T-helper 9 cell (primary cell): ENCODE results near the gene MINDY3.
"Not testable (repeated sequence)": the region's sequence is repeated elsewhere in the genome, so short reads cannot be mapped to it uniquely, and the experiment has no call there.

Source experiments
- DNase-seq: peaks from one replicate; pipeline ENCODE4 v3.0.0-alpha.2; 2020

The MINDY3 gene

DNA sequence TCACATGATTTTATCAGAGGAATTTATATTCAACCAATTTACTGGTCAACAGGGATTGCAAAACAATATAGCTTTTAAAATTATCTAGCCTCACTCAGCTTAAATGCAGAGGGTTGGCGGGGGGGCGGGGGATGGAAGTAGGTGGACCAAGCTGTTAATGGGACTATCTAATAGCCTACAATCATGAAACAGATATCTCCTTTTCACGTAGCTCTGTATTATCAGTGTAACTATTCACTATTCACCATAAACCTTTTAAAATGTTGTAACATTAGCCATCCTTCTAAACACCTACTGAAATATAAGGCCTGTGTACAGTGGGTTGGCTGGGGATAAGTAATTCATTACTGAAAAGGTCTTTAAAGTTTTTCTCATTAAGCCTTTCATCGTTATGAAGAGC, 56.2 kb downstream of the MINDY3 start:
- DNase-seq: no peak

- no peak for DNase-seq
Observed at GRCh38 chr10:15802375-15802949, 57.8 kb downstream of the MINDY3 start.

DNA sequence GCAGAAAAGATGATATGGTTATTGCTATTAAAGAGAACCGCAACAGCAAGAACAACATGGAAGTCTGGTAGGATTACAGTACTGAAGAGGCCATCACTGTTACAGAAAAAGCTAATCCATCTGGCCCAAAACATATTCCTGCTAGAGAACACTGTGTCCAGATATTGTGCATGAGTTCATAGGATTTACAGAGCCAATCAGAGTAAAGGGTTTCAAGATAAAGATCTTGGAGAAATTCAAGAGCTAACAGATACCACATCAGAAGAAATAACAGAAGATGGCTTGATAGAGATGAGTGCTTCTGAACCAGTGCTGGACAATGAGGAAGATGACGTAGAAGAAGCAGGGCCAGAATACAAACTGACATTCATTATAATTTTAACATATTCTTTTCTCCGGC, 58.7 kb downstream of the MINDY3 start:
- DNase-seq: no peak

DNA sequence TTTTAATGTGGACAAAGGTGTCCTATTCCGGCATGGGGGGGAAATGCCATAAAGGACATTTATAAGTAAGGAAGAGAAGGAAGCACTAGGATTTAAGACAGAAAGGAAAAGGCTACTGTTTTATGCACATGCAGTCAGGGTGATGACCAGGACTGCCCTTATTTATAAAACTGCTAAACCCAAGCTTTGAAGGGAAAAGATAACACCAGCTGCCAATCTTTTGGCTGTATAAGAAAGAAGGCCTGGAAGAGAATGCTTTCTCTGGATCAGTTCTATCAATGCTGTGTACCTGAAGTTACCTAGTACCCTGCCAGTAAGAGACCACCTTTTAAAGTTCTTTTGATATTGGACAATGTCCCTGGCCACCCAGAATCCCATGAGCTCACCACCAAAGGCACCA, 59.2 kb downstream of the MINDY3 start:
- no peak for DNase-seq

- no peak for DNase-seq
Observed at GRCh38 chr10:15797346-15797745, 63.0 kb downstream of the MINDY3 start.

GRCh38 chr10:15796762-15797161, 63.5 kb downstream of the MINDY3 start:
- no peak for DNase-seq

GRCh38 chr10:15796098-15796759, 64.1 kb downstream of the MINDY3 start:
- no peak for DNase-seq

- no peak for DNase-seq
Observed at GRCh38 chr10:15795036-15795792, 65.1 kb downstream of the MINDY3 start.

DNA sequence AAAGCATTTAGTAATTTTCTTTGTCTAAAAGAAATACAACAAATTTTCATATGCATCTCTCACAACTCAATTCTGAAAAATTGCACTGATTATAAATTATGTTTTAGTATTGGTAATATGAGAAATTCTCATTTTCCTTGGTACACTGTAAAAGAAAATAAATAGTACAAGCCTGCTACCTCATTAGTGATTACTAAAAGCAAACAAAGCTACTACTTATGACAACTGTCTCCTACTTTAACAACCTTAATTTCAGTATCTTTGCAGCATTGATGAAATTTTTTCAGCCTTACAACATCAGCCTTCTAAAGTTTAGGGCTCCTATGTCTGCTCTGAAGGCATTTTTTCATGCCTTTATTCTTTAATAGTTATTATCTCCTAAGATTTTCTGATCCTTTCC, 65.7 kb downstream of the MINDY3 start:
- DNase-seq: no peak

DNA sequence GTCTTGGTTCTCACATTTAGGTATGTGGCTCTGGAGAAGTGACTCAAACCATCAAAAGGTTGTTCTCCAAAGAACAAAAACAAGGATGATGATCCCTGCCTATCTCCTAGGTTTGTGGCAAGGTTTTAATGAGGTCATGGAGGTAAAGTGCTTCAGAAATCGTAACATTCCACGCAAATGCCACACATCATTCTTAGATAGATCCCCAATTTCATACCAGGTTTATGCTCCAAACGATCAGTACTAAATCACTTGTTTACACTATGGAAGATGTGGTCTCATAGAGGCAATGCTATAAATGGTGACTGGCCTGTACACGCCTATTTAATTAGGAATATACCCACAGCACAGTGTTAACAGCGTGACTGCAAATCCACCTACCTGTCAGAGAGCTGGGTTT, 66.6 kb downstream of the MINDY3 start:
- no peak for DNase-seq

- DNase-seq: no peak
Observed at GRCh38 chr10:15792777-15793176, 67.5 kb downstream of the MINDY3 start.

DNA sequence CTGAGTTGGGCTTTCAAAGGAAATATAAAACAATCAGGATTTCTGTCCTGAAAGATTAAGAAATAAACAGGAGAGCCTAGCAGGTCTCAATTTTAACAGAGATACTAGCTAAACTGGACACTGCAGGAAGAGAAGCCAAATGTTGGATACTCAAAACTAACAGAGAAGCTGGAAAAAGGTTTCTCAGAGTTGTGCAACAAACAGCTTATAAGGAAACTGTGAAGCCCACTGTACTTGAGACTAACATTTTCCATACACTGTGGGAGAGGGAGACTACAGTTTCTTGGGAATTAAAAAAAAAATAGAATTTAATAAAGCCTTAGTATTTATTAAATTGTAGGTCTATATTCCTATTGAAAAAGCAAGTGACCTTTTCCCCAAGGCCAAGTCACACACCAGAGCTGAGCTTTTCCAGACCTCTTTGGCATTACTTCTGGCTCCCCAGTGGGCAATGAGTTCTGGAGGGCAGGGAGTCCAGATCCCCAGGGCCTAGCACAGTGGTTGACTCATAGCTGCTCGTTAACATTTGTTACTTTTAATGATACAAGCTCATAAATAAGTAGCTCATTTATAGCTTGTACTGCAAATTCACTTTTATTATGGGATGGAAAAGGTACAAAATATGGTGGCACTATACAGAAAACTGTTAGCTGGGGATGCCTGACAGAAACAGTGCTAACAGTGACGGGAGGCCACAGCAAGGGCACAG, 68.3 kb downstream of the MINDY3 start:
- no peak for DNase-seq

DNA sequence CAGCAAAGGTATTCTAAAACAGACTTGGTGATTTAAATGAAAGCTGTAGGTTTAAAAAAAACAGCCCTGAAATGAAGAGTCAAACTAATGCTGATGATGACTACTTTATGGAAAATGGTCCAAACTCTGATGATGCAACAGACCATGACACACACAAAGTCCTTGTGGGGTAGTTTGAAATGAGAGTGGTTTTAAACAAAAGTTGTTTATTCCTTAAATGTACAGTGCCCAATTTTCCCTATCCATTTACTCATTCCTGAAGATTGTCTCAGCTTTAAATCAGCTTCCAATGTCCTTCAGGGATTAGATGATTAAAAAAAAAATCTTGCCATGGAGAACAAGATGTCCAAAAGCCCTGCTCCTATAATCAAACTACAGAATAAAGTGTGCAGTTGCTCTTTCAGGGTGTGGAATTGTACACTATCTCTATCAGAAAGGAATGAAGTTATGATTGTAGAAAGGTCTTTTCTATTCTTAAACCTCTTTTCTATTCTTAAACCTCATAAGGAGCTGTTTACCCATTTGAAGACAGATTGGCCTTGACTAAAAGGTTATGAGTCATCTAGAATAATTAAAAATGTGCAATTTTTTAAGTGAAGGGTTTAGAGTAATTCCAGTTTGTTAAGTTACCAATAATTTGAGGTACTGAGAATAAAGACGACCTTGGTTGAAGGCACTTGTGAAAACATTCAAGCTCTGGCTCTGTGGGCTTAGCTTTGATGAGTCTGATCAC, 70.3 kb downstream of the MINDY3 start:
- no peak for DNase-seq

DNA sequence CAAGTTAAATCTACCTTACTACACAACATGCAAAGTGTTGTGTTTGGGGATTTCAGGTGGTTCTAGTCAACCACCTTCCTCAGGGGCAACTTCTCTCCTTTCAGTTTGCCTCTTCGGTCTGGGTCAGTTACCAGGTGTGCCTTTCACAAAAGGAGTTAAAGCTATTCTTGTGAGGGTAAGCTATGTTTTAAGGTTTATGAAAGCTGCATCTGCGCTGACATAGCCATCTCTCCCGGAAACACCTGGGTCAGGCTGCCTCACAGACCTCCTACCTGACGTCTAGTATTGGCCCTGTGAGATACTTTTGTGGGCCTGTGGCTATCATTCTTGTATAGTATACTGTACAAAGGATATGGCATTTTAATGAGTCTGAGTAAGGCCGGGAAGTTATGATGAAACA, 72.9 kb downstream of the MINDY3 start:
- no peak for DNase-seq

DNA sequence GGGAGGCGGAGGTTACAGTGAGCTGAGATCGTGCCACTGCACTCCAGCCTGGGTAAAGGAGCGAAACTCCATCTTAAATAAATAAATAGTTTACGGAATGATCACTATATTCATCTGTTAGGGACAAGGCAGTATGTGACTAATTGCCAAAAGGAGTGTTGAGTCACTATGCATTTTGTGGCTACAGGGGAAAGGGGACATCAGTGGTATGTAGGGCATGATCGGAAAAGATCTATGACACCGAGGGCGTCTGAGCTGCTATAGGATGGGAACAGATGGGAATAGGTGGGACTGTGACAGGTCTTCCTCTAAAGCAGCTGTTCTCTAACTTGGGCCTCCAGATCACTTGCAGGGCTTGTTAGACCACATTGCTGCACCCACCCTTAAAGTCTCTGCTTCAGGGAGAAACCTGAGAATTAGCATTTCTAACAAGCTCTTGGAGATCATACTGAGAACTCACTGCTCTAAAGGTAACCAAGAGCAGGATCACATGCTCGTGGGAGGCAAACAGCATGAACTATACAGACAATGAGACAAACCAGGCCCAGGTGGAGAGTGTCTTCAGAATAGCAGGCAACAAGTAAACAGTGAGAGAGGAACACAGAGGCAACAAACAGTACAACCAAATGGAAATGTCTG, 75.5 kb downstream of the MINDY3 start:
- DNase-seq: no peak

DNA sequence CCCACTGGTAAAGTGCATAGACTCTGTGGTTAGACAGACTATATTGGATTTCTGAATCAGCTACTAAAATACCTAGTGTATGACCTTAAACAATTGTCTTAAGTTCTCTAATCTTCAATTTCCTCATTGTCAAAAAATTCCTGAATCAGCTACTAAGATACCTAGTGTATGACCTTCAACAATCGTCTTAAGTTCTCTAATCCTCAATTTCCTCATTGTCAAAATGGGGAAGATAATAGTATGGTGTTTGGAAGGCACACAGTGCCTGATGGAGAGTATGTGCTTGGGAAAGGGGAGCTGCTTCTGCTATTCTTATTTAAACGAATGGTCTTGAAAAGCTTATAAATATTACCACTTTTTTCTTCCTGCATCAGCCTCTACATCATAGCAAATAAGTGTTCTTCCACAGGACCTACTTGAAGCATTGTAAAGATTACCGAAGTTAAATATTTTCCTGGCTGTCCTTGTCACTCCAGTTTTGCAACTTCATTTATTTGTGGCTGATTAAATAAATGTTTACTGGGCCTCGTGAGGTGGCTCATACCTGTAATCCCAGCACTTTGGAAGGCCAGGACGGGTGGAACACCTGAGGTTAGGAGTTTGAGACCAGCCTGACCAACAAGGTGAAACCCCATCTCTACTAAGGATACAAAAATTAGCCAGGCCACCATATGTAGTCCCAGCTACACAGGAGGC, 76.2 kb downstream of the MINDY3 start:
- no peak for DNase-seq

DNA sequence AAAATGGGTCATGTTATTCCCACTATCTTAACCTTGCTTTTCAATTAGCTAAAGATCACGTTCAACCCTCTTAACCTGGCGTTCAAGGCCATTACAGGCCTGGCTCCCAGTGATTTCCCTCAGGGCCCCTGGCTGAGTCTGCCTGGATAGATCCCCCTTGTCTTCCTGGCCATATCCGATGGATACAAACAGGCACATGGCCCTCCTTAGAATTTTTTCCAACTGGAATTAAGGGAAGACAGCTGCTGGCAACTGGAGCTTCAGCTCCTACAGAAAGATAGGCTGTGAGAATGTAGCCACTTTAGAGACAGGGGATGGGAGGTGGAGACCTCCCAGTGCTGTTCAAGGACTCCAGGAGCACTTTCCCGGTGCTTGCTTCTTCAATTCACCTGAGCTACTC, 77.5 kb downstream of the MINDY3 start:
- DNase-seq: no peak

GRCh38 chr10:15781381-15781960, 78.8 kb downstream of the MINDY3 start:
- no peak for DNase-seq

DNA sequence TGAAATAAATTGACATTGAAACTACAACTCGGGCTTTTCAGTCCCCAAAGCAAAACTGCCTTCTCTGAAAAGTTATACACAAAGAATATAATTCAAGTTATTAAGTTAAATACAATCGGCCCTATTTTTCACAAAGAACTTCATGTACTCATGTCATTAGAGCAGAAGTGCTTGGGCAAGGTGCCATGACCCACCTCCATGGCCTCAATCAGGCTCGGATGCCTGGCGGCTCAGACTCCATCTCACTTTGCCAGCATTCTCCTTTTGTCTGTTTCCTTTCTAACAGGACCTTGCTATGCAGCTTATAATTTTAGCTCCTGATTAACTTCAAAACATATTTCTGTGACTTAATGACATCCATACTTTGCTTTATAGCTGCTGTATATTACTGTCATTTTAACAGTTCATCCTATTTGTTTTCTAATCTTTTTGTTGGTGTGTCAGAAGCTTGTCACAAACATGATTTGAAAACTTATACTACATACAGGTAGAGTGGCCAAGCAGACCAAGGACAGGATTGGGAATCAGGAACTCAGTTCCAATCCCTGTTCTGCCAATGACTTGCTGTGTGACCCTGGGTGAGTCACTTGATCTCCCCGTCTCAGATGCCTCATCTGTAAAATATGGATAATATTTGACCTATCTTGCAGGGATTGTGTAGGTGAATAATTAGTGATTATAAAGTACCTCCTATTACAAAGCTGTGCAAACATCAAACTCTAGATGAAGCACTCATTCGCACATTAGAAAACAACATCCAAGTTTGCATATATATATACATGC, 79.8 kb downstream of the MINDY3 start:
- no peak for DNase-seq

DNA sequence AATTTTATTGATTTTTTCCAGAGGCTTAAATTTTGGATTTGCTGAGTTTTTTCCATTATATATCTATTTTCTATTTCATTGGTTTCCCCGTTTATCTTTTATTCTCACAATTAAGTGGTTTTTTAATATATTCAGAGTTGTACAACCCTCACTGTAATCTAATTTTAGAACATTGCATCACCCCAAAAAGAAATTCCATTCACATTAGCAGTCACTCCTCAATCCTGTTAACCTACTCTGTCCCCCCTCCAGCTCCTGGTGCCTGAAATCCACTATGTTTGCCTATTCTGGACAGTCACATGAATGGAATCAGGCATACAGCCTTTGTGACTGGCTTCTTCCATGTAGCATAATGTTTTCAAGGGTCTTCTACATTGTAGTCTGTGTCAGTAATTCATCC, 84.8 kb downstream of the MINDY3 start:
- no peak for DNase-seq

GRCh38 chr10:15774534-15774933, 85.8 kb downstream of the MINDY3 start:
- DNase-seq: not testable (repeated sequence)
